HepG2 (cell line): Measurements from ENCODE around the gene VTN. TPM values are rescaled to one million over a fixed set of nuclear protein-coding genes. Genes with fewer than 3 reads are reported as not detected.

Source experiments
- CTCF ChIP-seq: sonication (generic); formaldehyde crosslinking; IDR thresholded peaks from 2 replicates; pipeline ENCODE4 v1.5.0; 2020; ENCODE audit warnings: mild to moderate bottlenecking, missing genetic modification reagents, moderate library complexity
- GTF2F1 ChIP-seq: fragments of 150-350 bp; IDR thresholded peaks from 2 replicates; pipeline ENCODE4 v1.6.1; 2014; ENCODE audit warnings: low read length
- KDM5B ChIP-seq: sonication (generic); formaldehyde crosslinking; IDR thresholded peaks from 2 replicates; pipeline ENCODE4 v1.4.0; 2020; ENCODE audit warnings: missing genetic modification reagents, mild to moderate bottlenecking, borderline replicate concordance
- NKX3-1 ChIP-seq: sonication (generic); formaldehyde crosslinking; IDR thresholded peaks from 2 replicates; pipeline ENCODE4 v1.5.0; 2020; ENCODE audit warnings: missing genetic modification reagents
- PPARG ChIP-seq: conservative IDR thresholded peaks from 2 replicates; pipeline ENCODE4 v1.6.1; 2016; ENCODE audit warnings: missing biosample characterization, missing genetic modification reagents
- ZFX ChIP-seq: sonication (generic); formaldehyde crosslinking; IDR thresholded peaks from 2 replicates; pipeline ENCODE4 v1.4.0; 2020; ENCODE audit warnings: mild to moderate bottlenecking, low read depth, missing genetic modification reagents, moderate library complexity
- polyA plus RNA-seq, 8 experiments: library from polyadenylated mRNA; depleted of rRNA in 3 of 8; stranded (reverse) in 7 of 8; unstranded in 1 of 8; fragments of >200 nt; fragmentation: Illumina TruSeq in 4 of 8; extraction: Trizol in 4 of 8; gene quantifications; 2 replicates each; pipeline versions ENCODE4 v1.2.1 to v1.2.3, GENCODE V29; 2011 to 2016; ENCODE audit warnings: low read depth in 4 of 8, missing spikeins in 1 of 8, mixed read lengths in 1 of 8; ENCODE audit not compliant: insufficient read depth in 1 of 8
- total RNA-seq, 5 experiments: library from RNA; depleted of rRNA; stranded (reverse); fragments of >200 nt; fragmentation: Illumina TruSeq; extraction: Trizol; gene quantifications; 2 replicates each; pipeline ENCODE4 v1.2.3, GENCODE V29; 2016; ENCODE audit warnings: low read depth in 1 of 5
- TF ChIP-seq, protein P1 (sequence below): sonication (generic); formaldehyde crosslinking; IDR thresholded peaks from 2 replicates; pipeline ENCODE4; 2020; ENCODE audit warnings: missing genetic modification reagents, mild to moderate bottlenecking, borderline replicate concordance
- TF ChIP-seq, protein P2 (sequence below): sonication (generic); formaldehyde crosslinking; conservative IDR thresholded peaks from 2 replicates; pipeline ENCODE4 v1.4.0; 2020; ENCODE audit warnings: missing genetic modification reagents
- TF ChIP-seq, protein P3 (sequence below): sonication (generic); formaldehyde crosslinking; IDR thresholded peaks from 2 replicates; pipeline ENCODE4 v1.4.0; 2020; ENCODE audit warnings: mild to moderate bottlenecking, missing genetic modification reagents
- TF ChIP-seq, protein P4 (sequence below): sonication (generic); formaldehyde crosslinking; IDR thresholded peaks from 2 replicates; pipeline ENCODE4 v1.8.0; 2022; ENCODE audit warnings: missing genetic modification reagents, mild to moderate bottlenecking, moderate library complexity, borderline replicate concordance

Gene VTN
- total and polyA plus RNA-seq, 2 of the 13 experiments (the other 11 are each of a cell fraction or from before 2014, with no cell fraction given) = 108 to 131 TPM

- TF ChIP-seq, protein P1, sequence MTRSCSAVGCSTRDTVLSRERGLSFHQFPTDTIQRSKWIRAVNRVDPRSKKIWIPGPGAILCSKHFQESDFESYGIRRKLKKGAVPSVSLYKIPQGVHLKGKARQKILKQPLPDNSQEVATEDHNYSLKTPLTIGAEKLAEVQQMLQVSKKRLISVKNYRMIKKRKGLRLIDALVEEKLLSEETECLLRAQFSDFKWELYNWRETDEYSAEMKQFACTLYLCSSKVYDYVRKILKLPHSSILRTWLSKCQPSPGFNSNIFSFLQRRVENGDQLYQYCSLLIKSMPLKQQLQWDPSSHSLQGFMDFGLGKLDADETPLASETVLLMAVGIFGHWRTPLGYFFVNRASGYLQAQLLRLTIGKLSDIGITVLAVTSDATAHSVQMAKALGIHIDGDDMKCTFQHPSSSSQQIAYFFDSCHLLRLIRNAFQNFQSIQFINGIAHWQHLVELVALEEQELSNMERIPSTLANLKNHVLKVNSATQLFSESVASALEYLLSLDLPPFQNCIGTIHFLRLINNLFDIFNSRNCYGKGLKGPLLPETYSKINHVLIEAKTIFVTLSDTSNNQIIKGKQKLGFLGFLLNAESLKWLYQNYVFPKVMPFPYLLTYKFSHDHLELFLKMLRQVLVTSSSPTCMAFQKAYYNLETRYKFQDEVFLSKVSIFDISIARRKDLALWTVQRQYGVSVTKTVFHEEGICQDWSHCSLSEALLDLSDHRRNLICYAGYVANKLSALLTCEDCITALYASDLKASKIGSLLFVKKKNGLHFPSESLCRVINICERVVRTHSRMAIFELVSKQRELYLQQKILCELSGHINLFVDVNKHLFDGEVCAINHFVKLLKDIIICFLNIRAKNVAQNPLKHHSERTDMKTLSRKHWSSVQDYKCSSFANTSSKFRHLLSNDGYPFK = no peak
- TF ChIP-seq, protein P2, sequence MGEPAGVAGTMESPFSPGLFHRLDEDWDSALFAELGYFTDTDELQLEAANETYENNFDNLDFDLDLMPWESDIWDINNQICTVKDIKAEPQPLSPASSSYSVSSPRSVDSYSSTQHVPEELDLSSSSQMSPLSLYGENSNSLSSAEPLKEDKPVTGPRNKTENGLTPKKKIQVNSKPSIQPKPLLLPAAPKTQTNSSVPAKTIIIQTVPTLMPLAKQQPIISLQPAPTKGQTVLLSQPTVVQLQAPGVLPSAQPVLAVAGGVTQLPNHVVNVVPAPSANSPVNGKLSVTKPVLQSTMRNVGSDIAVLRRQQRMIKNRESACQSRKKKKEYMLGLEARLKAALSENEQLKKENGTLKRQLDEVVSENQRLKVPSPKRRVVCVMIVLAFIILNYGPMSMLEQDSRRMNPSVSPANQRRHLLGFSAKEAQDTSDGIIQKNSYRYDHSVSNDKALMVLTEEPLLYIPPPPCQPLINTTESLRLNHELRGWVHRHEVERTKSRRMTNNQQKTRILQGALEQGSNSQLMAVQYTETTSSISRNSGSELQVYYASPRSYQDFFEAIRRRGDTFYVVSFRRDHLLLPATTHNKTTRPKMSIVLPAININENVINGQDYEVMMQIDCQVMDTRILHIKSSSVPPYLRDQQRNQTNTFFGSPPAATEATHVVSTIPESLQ (CRISPR knock-in tag) = no peak
- TF ChIP-seq KDM5B (no peak), PPARG (CRISPR knock-in tag) (no peak), CTCF (CRISPR knock-in tag) (no peak), NKX3-1 (CRISPR knock-in tag) (no peak), ZFX (CRISPR knock-in tag) (no peak), GTF2F1 (no peak)
- TF ChIP-seq, protein P3, sequence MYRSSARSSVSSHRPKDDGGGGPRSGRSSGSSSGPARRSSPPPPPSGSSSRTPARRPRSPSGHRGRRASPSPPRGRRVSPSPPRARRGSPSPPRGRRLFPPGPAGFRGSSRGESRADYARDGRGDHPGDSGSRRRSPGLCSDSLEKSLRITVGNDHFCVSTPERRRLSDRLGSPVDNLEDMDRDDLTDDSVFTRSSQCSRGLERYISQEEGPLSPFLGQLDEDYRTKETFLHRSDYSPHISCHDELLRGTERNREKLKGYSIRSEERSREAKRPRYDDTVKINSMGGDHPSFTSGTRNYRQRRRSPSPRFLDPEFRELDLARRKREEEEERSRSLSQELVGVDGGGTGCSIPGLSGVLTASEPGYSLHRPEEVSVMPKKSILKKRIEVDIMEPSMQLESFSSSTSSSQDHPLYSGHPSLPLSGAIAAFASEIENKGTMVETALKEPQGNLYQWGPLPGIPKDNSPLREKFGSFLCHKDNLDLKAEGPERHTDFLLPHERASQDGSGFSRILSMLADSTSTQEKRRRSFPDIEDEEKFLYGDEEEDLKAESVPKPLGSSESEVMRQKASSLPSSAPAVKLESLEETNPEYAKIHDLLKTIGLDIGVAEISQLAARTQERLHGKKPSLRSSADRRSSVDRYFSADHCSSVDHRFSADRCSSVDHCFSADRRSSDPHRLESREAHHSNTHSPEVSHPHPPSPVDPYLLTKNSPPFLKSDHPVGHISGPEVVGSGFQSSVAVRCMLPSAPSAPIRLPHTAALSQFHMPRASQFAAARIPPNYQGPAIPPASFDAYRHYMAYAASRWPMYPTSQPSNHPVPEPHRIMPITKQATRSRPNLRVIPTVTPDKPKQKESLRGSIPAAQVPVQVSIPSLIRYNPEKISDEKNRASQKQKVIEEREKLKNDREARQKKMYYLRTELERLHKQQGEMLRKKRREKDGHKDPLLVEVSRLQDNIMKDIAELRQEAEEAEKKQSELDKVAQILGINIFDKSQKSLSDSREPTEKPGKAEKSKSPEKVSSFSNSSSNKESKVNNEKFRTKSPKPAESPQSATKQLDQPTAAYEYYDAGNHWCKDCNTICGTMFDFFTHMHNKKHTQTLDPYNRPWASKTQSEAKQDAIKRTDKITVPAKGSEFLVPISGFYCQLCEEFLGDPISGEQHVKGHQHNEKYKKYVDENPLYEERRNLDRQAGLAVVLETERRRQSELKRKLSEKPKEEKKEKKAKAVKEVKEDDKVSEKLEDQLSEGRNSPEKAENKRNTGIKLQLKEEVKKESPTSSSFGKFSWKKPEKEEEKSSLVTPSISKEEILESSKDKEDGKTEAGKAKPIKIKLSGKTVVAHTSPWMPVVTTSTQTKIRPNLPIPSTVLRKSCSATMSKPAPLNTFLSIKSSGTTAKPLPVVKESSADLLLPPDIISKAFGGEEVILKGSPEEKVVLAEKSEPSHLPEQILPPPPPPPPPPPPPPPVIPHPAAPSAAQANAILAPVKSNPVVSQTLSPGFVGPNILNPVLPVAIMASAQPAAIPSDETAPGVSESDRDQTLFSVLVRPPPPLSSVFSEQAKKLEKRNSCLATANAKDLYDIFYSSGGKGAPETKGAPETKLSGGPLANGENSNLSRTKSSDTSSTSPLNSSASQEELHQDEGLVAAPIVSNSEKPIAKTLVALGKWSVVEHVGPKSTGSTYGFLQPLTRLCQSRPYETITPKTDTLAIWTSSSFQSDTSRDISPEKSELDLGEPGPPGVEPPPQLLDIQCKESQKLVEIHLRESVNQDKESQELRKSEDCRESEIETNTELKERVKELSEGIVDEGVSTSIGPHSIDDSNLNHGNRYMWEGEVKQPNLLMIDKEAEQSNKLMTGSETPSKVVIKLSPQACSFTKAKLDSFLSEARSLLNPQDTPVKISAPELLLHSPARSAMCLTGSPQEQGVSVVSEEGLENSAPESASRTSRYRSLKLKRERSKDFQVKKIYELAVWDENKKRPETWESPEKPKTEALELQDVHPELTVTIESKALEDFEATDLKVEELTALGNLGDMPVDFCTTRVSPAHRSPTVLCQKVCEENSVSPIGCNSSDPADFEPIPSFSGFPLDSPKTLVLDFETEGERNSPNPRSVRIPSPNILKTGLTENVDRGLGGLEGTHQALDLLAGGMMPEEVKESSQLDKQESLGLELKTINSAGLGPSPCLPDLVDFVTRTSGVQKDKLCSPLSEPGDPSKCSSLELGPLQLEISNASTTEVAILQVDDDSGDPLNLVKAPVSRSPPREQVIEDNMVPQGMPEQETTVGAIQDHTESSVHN = no peak
- TF ChIP-seq, protein P4, sequence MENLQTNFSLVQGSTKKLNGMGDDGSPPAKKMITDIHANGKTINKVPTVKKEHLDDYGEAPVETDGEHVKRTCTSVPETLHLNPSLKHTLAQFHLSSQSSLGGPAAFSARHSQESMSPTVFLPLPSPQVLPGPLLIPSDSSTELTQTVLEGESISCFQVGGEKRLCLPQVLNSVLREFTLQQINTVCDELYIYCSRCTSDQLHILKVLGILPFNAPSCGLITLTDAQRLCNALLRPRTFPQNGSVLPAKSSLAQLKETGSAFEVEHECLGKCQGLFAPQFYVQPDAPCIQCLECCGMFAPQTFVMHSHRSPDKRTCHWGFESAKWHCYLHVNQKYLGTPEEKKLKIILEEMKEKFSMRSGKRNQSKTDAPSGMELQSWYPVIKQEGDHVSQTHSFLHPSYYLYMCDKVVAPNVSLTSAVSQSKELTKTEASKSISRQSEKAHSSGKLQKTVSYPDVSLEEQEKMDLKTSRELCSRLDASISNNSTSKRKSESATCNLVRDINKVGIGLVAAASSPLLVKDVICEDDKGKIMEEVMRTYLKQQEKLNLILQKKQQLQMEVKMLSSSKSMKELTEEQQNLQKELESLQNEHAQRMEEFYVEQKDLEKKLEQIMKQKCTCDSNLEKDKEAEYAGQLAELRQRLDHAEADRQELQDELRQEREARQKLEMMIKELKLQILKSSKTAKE = no peak
Observed at GRCh38 chr17:28367641-28368305, 2.3 kb downstream of the VTN start (continued).
